Neural cell (in vitro differentiated cells): ENCODE results near the gene PRDX3.

ENCODE experiments used
- EZH2 ChIP-seq: fragments of 200-600, 300-800 bp; shearing (Covaris generic), sonication (generic); IDR thresholded peaks from 2 replicates; pipeline ENCODE4 v1.6.1; 2014; ENCODE audit warnings: antibody characterized with exemption, low read length, borderline replicate concordance, mild to moderate bottlenecking; ENCODE audit not compliant: insufficient read depth, poor library complexity, severe bottlenecking
- MXI1 ChIP-seq: fragments of 450-650 bp; conservative IDR thresholded peaks from 2 replicates; pipeline ENCODE4 v1.6.1; 2014; ENCODE audit warnings: antibody characterized with exemption, mild to moderate bottlenecking; ENCODE audit not compliant: poor library complexity, severe bottlenecking
- SMC3 ChIP-seq: fragments of 450-650 bp; conservative IDR thresholded peaks from 2 replicates; pipeline ENCODE4 v1.6.1; 2014; ENCODE audit warnings: antibody characterized with exemption, mild to moderate bottlenecking, moderate library complexity; ENCODE audit not compliant: poor library complexity
- TAF1 ChIP-seq: IDR thresholded peaks from 2 replicates; pipeline ENCODE4 v1.6.1; 2012; ENCODE audit warnings: low read depth
- TF ChIP-seq, protein P1 (sequence below): fragments of 450-650 bp; IDR thresholded peaks from 2 replicates; pipeline ENCODE4 v1.5.1; 2014; ENCODE audit warnings: antibody characterized with exemption, mild to moderate bottlenecking, moderate library complexity; ENCODE audit not compliant: poor library complexity, severe bottlenecking
- TF ChIP-seq, protein P2 (sequence below): IDR thresholded peaks from 2 replicates; pipeline ENCODE4 v1.6.1; 2012; ENCODE audit warnings: borderline replicate concordance

DNA sequence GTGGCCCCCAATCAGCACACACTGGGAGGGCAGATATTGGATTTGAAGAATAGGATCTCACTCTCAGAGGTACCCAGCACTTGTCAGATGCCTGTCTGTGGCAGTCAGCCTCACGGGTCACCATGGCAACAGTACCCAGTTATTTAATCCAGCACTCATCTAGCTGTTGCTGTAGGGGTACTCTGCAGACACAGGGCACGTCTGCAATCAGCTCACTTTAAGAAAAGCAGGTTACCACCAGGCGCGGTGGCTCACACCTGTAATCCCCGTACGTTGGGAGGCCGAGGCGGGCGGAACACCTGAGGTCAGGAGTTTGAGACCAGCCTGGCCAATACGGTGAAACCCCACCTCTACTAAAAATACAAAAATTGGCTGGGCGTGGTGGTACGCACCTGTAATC lies 25.0 kb downstream of the PRDX3 start:
- no peak for TF ChIP-seq TAF1
- TF ChIP-seq, protein P1, sequence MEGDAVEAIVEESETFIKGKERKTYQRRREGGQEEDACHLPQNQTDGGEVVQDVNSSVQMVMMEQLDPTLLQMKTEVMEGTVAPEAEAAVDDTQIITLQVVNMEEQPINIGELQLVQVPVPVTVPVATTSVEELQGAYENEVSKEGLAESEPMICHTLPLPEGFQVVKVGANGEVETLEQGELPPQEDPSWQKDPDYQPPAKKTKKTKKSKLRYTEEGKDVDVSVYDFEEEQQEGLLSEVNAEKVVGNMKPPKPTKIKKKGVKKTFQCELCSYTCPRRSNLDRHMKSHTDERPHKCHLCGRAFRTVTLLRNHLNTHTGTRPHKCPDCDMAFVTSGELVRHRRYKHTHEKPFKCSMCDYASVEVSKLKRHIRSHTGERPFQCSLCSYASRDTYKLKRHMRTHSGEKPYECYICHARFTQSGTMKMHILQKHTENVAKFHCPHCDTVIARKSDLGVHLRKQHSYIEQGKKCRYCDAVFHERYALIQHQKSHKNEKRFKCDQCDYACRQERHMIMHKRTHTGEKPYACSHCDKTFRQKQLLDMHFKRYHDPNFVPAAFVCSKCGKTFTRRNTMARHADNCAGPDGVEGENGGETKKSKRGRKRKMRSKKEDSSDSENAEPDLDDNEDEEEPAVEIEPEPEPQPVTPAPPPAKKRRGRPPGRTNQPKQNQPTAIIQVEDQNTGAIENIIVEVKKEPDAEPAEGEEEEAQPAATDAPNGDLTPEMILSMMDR = no peak
- no peak for TF ChIP-seq MXI1
- no peak for TF ChIP-seq EZH2
- TF ChIP-seq, protein P2, sequence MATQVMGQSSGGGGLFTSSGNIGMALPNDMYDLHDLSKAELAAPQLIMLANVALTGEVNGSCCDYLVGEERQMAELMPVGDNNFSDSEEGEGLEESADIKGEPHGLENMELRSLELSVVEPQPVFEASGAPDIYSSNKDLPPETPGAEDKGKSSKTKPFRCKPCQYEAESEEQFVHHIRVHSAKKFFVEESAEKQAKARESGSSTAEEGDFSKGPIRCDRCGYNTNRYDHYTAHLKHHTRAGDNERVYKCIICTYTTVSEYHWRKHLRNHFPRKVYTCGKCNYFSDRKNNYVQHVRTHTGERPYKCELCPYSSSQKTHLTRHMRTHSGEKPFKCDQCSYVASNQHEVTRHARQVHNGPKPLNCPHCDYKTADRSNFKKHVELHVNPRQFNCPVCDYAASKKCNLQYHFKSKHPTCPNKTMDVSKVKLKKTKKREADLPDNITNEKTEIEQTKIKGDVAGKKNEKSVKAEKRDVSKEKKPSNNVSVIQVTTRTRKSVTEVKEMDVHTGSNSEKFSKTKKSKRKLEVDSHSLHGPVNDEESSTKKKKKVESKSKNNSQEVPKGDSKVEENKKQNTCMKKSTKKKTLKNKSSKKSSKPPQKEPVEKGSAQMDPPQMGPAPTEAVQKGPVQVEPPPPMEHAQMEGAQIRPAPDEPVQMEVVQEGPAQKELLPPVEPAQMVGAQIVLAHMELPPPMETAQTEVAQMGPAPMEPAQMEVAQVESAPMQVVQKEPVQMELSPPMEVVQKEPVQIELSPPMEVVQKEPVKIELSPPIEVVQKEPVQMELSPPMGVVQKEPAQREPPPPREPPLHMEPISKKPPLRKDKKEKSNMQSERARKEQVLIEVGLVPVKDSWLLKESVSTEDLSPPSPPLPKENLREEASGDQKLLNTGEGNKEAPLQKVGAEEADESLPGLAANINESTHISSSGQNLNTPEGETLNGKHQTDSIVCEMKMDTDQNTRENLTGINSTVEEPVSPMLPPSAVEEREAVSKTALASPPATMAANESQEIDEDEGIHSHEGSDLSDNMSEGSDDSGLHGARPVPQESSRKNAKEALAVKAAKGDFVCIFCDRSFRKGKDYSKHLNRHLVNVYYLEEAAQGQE = no peak
- no peak for TF ChIP-seq SMC3
